ENCODE results near the gene SRXN1.

DNA sequence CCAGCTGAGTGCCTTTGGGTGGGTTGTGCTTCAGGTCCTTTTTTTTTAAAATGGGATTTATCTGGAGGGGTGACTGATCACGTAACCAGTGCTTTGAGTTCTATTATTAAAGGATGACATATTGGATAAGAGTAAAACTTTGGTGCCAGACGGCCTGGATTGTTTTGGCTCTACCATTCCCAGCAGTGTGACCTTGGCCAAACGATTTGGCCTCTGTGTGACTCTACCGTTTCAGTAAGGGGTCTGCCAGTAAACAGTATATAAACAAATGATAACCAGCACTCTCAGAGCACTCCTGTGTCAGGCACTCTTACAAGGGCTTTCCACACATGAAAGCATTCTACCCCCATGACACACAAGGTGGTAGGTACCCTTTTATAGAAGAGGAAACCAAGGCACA lies 13.9 kb upstream of the SRXN1 start:
- TF ChIP-seq, protein P1, sequence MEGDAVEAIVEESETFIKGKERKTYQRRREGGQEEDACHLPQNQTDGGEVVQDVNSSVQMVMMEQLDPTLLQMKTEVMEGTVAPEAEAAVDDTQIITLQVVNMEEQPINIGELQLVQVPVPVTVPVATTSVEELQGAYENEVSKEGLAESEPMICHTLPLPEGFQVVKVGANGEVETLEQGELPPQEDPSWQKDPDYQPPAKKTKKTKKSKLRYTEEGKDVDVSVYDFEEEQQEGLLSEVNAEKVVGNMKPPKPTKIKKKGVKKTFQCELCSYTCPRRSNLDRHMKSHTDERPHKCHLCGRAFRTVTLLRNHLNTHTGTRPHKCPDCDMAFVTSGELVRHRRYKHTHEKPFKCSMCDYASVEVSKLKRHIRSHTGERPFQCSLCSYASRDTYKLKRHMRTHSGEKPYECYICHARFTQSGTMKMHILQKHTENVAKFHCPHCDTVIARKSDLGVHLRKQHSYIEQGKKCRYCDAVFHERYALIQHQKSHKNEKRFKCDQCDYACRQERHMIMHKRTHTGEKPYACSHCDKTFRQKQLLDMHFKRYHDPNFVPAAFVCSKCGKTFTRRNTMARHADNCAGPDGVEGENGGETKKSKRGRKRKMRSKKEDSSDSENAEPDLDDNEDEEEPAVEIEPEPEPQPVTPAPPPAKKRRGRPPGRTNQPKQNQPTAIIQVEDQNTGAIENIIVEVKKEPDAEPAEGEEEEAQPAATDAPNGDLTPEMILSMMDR (IDR thresholded peaks at IDR 0.05; ENCODE audit: borderline replicate concordance, extremely low read depth, low read length, poor library complexity, severe bottlenecking): no peak
- TF ChIP-seq EZH2 (IDR thresholded peaks at IDR 0.05; ENCODE audit: borderline replicate concordance, low read depth, low read length, severe bottlenecking): no peak
